Panc1 (cell line): Measurements from ENCODE around the gene C17orf78.

ENCODE experiments used
- POLR2AphosphoS5 ChIP-seq: IDR thresholded peaks from 2 replicates; pipeline ENCODE4 v1.6.1; 2012; ENCODE audit warnings: mild to moderate bottlenecking, low read depth, low read length, moderate library complexity
- SIN3A ChIP-seq: IDR thresholded peaks from 2 replicates; pipeline ENCODE4 v1.6.1; 2012; ENCODE audit warnings: low read depth, mild to moderate bottlenecking, low read length, moderate library complexity, borderline replicate concordance; ENCODE audit not compliant: insufficient read depth
- TCF7L2 ChIP-seq: IDR thresholded peaks from 2 replicates; pipeline ENCODE4 v1.6.1; 2011; ENCODE audit warnings: mild to moderate bottlenecking, low read depth, low read length, inconsistent platforms
- TF ChIP-seq, protein P1 (sequence below): fragments of 450-650 bp; IDR thresholded peaks from 2 replicates; pipeline ENCODE4 v1.5.1; 2017; ENCODE audit warnings: mild to moderate bottlenecking
- TF ChIP-seq, protein P2 (sequence below), 2 experiments: IDR thresholded peaks; 2 replicates each; pipeline ENCODE4 v1.6.1; 2011 to 2012; ENCODE audit warnings: low read depth in 2 of 2, control low read depth in 1 of 2, low read length in 1 of 2, mild to moderate bottlenecking in 1 of 2, moderate library complexity in 1 of 2; ENCODE audit not compliant: insufficient read depth in 1 of 2

DNA sequence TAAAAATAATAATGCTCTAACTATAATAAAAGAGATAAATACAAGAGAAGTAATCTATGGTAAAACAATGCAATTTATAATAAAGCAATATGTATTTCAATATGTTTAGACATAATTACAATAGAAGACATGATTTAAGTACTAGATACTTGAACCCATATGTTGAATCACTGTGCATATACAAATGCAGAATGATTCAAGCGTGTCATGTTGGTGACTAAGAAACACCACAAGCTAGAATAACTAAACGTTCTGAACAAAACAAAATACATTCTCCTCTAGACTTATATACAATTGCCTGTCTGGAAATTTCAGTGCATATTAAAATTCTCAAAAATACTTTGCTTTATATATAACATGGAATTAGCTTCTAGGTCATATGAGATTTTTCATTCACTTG is 42.1 kb downstream of the C17orf78 start:
- TF ChIP-seq, protein P1, sequence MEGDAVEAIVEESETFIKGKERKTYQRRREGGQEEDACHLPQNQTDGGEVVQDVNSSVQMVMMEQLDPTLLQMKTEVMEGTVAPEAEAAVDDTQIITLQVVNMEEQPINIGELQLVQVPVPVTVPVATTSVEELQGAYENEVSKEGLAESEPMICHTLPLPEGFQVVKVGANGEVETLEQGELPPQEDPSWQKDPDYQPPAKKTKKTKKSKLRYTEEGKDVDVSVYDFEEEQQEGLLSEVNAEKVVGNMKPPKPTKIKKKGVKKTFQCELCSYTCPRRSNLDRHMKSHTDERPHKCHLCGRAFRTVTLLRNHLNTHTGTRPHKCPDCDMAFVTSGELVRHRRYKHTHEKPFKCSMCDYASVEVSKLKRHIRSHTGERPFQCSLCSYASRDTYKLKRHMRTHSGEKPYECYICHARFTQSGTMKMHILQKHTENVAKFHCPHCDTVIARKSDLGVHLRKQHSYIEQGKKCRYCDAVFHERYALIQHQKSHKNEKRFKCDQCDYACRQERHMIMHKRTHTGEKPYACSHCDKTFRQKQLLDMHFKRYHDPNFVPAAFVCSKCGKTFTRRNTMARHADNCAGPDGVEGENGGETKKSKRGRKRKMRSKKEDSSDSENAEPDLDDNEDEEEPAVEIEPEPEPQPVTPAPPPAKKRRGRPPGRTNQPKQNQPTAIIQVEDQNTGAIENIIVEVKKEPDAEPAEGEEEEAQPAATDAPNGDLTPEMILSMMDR, result no peak
- no peak for TF ChIP-seq TCF7L2
- no peak for TF ChIP-seq POLR2AphosphoS5
- TF ChIP-seq SIN3A, result no peak
- TF ChIP-seq, protein P2, sequence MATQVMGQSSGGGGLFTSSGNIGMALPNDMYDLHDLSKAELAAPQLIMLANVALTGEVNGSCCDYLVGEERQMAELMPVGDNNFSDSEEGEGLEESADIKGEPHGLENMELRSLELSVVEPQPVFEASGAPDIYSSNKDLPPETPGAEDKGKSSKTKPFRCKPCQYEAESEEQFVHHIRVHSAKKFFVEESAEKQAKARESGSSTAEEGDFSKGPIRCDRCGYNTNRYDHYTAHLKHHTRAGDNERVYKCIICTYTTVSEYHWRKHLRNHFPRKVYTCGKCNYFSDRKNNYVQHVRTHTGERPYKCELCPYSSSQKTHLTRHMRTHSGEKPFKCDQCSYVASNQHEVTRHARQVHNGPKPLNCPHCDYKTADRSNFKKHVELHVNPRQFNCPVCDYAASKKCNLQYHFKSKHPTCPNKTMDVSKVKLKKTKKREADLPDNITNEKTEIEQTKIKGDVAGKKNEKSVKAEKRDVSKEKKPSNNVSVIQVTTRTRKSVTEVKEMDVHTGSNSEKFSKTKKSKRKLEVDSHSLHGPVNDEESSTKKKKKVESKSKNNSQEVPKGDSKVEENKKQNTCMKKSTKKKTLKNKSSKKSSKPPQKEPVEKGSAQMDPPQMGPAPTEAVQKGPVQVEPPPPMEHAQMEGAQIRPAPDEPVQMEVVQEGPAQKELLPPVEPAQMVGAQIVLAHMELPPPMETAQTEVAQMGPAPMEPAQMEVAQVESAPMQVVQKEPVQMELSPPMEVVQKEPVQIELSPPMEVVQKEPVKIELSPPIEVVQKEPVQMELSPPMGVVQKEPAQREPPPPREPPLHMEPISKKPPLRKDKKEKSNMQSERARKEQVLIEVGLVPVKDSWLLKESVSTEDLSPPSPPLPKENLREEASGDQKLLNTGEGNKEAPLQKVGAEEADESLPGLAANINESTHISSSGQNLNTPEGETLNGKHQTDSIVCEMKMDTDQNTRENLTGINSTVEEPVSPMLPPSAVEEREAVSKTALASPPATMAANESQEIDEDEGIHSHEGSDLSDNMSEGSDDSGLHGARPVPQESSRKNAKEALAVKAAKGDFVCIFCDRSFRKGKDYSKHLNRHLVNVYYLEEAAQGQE (IDR thresholded peaks at IDR 0.05; ENCODE audit: insufficient read depth in 1 of 2, low read depth in 2 of 2, low read length in 1 of 2), result no peak
